GM12878 (cell line): Measurements from ENCODE around the gene SEC14L1. TPM values are rescaled to one million over a fixed set of nuclear protein-coding genes. Genes with fewer than 3 reads are reported as not detected.

Experiments used
- ATF7 ChIP-seq: fragments of 450-650 bp; IDR thresholded peaks from 2 replicates; pipeline ENCODE4 v1.6.1; 2016; ENCODE audit warnings: low read depth, mild to moderate bottlenecking
- CBX3 ChIP-seq: fragments of 200-600 bp; sonication (generic); IDR thresholded peaks from 2 replicates; pipeline ENCODE4 v1.6.1; 2016; ENCODE audit warnings: low read depth, borderline replicate concordance
- EED ChIP-seq: sonication (generic); IDR thresholded peaks from 2 replicates; pipeline ENCODE4 v1.6.1; 2016; ENCODE audit warnings: antibody characterized with exemption, low read depth
- ELK1 ChIP-seq: IDR thresholded peaks from 2 replicates; pipeline ENCODE4 v1.6.1; 2012; ENCODE audit warnings: low read depth, low read length, improper control_type of control experiment
- FOXK2 ChIP-seq: fragments of 450-650 bp; IDR thresholded peaks from 2 replicates; pipeline ENCODE4 v1.6.1; 2017; ENCODE audit warnings: mild to moderate bottlenecking, moderate library complexity
- HDAC2 ChIP-seq: fragments of 200-600 bp; sonication (generic); IDR thresholded peaks from 2 replicates; pipeline ENCODE4 v1.6.1; 2017
- HSF1 ChIP-seq: fragments of 150-350 bp; IDR thresholded peaks from 2 replicates; pipeline ENCODE4 v1.6.1; 2014; ENCODE audit warnings: mild to moderate bottlenecking, low read depth, low read length
- NBN ChIP-seq: fragments of 450-650 bp; IDR thresholded peaks from 2 replicates; pipeline ENCODE4 v1.6.1; 2016
- NR2C2 ChIP-seq: IDR thresholded peaks from 2 replicates; pipeline ENCODE4 v1.6.1; 2011; ENCODE audit warnings: borderline replicate concordance, low read depth; ENCODE audit not compliant: control insufficient read depth, insufficient read length
- NR2F1 ChIP-seq: fragments of 450-650 bp; conservative IDR thresholded peaks from 2 replicates; pipeline ENCODE4 v1.6.1; 2017; ENCODE audit warnings: mild to moderate bottlenecking
- POU2F2 ChIP-seq: IDR thresholded peaks from 3 replicates; pipeline ENCODE4 v1.6.1; 2011; ENCODE audit warnings: low read depth, mild to moderate bottlenecking, low read length, borderline replicate concordance
- SP1 ChIP-seq: IDR thresholded peaks from one replicate; pipeline ENCODE4 v1.6.1; 2011; ENCODE audit warnings: low read depth, low read length
- SUZ12 ChIP-seq: fragments of 200-600 bp; sonication (generic); IDR thresholded peaks from one replicate; pipeline ENCODE4 v1.6.1; 2018; ENCODE audit warnings: antibody characterized with exemption, mild to moderate bottlenecking; ENCODE audit not compliant: unreplicated experiment
- TCF7 ChIP-seq: IDR thresholded peaks from 2 replicates; pipeline ENCODE4 v1.6.1; 2014; ENCODE audit warnings: antibody characterized with exemption, borderline replicate concordance
- polyA plus RNA-seq, 11 experiments: library from polyadenylated mRNA; depleted of rRNA in 4 of 11; unstranded in 6 of 11; stranded (reverse) in 5 of 11; fragments of >200 nt; fragmentation: Nextera tagmentation in 4 of 11; fragmentation: Illumina TruSeq in 1 of 11; extraction: Ambion mirVana in 4 of 11; extraction: Trizol in 1 of 11; gene quantifications; 1 replicate in 1 of 11; 2 replicates in 10 of 11; pipeline versions ENCODE4 v1.2.1 to v1.2.3, GENCODE V29; 2011 to 2016; ENCODE audit warnings: inconsistent platforms in 2 of 11, missing spikeins in 2 of 11, low read depth in 1 of 11
- total RNA-seq, 4 experiments: library from RNA; depleted of rRNA in 3 of 4; stranded (reverse); fragments of >200 nt in 3 of 4; fragmentation: Illumina TruSeq in 1 of 4; extraction: Trizol in 1 of 4; gene quantifications; 2 replicates each; pipeline versions ENCODE4 v1.2.1 to v1.2.3, GENCODE V29; 2013 to 2021
- TF ChIP-seq, protein P1 (sequence below): fragments of 450-650 bp; IDR thresholded peaks from 2 replicates; pipeline ENCODE4 v1.6.1; 2018; ENCODE audit warnings: borderline replicate concordance, mild to moderate bottlenecking; ENCODE audit not compliant: partially characterized antibody
- TF ChIP-seq, protein P2 (sequence below): IDR thresholded peaks from 2 replicates; pipeline ENCODE4 v1.6.1; 2011; ENCODE audit warnings: low read depth, mild to moderate bottlenecking, low read length, moderate library complexity, borderline replicate concordance; ENCODE audit errors: extremely low read depth
- TF ChIP-seq, protein P3 (sequence below): fragments of 450-650 bp; IDR thresholded peaks from 2 replicates; pipeline ENCODE4 v1.6.1; 2017; ENCODE audit warnings: low read depth, mild to moderate bottlenecking, moderate library complexity
- TF ChIP-seq, protein P4 (sequence below): fragments of 450-650 bp; IDR thresholded peaks from 2 replicates; pipeline ENCODE4 v1.6.1; 2017; ENCODE audit warnings: mild to moderate bottlenecking, low read depth, inconsistent platforms; ENCODE audit not compliant: poor library complexity, severe bottlenecking

The SEC14L1 gene
- total and polyA plus RNA-seq, 10 of the 15 experiments (the other 5 are each of a cell fraction or from before 2014, with no cell fraction given) = 6.3 to 66.1 (median 33.5) TPM

DNA sequence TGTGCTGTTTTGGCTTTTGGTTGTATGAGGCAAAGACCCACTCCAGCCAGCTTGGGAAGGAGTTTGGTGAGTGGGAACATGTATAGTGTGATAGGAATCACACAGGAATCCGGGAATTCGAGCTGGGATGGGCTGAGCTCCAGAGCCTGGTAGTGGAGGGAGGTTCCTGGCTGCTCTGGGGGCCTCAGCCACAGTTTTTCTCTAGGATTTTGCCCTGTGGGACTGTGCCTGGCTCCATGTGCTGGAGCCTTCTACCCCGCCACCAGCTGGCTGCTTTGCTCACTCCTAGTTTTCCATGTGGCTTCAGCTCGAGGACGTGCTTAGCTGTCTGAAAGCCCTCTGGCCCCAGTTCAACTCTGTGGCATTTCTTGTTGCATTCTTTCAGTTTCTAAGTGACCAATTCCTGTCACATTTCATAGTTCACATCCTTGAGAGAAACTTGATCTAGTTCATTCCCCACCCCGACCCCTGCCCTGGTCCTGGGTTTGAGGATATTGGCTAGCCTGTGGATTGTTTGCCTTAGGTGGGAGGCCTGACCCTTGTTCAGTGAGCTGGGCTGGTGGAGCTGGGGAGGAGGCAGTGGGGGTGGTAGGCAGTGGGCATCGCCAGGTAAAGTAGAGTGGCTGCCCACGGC lies 5.0 kb downstream of the SEC14L1 start (continued):
- TF ChIP-seq, protein P1, sequence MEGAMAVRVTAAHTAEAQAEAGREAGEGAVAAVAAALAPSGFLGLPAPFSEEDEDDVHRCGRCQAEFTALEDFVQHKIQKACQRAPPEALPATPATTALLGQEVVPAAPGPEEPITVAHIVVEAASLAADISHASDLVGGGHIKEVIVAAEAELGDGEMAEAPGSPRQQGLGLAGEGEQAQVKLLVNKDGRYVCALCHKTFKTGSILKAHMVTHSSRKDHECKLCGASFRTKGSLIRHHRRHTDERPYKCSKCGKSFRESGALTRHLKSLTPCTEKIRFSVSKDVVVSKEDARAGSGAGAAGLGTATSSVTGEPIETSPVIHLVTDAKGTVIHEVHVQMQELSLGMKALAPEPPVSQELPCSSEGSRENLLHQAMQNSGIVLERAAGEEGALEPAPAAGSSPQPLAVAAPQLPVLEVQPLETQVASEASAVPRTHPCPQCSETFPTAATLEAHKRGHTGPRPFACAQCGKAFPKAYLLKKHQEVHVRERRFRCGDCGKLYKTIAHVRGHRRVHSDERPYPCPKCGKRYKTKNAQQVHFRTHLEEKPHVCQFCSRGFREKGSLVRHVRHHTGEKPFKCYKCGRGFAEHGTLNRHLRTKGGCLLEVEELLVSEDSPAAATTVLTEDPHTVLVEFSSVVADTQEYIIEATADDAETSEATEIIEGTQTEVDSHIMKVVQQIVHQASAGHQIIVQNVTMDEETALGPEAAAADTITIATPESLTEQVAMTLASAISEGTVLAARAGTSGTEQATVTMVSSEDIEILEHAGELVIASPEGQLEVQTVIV = no peak
- TF ChIP-seq HSF1 (no peak), TCF7 (no peak), FOXK2 (no peak), SP1 (peak; percentile 9), NBN (no peak), ATF7 (0 out of 2 replicates have a peak, but pooled peaks have one; percentile 7), POU2F2 (no peak), CBX3 (no peak), SUZ12 (no peak), HDAC2 (no peak), NR2F1 (peak; percentile 46), EED (peak; percentile 88), ELK1 (no peak), NR2C2 (no peak)
- TF ChIP-seq, protein P2, sequence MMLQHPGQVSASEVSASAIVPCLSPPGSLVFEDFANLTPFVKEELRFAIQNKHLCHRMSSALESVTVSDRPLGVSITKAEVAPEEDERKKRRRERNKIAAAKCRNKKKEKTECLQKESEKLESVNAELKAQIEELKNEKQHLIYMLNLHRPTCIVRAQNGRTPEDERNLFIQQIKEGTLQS = no peak
- TF ChIP-seq, protein P3, sequence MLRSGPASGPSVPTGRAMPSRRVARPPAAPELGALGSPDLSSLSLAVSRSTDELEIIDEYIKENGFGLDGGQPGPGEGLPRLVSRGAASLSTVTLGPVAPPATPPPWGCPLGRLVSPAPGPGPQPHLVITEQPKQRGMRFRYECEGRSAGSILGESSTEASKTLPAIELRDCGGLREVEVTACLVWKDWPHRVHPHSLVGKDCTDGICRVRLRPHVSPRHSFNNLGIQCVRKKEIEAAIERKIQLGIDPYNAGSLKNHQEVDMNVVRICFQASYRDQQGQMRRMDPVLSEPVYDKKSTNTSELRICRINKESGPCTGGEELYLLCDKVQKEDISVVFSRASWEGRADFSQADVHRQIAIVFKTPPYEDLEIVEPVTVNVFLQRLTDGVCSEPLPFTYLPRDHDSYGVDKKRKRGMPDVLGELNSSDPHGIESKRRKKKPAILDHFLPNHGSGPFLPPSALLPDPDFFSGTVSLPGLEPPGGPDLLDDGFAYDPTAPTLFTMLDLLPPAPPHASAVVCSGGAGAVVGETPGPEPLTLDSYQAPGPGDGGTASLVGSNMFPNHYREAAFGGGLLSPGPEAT = peak; percentile 70
- TF ChIP-seq, protein P4, sequence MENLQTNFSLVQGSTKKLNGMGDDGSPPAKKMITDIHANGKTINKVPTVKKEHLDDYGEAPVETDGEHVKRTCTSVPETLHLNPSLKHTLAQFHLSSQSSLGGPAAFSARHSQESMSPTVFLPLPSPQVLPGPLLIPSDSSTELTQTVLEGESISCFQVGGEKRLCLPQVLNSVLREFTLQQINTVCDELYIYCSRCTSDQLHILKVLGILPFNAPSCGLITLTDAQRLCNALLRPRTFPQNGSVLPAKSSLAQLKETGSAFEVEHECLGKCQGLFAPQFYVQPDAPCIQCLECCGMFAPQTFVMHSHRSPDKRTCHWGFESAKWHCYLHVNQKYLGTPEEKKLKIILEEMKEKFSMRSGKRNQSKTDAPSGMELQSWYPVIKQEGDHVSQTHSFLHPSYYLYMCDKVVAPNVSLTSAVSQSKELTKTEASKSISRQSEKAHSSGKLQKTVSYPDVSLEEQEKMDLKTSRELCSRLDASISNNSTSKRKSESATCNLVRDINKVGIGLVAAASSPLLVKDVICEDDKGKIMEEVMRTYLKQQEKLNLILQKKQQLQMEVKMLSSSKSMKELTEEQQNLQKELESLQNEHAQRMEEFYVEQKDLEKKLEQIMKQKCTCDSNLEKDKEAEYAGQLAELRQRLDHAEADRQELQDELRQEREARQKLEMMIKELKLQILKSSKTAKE = no peak
